GM19463 (cell line): ENCODE data around the gene ORM1.

ENCODE experiments used
- ATAC-seq: cut with Tn5 transposase; IDR thresholded peaks from one replicate; pipeline ENCODE4 v1.9.1; 2021; ENCODE audit warnings: mild to moderate bottlenecking, moderate library complexity; ENCODE audit not compliant: unreplicated experiment

Gene ORM1

GRCh38 chr9:114287001-114287762, 35.7 kb upstream of the ORM1 start:
- ATAC-seq = no peak

GRCh38 chr9:114287763-114288192, 35.1 kb upstream of the ORM1 start:
- ATAC-seq = no peak

- ATAC-seq = no peak
Observed at GRCh38 chr9:114288193-114289091, 34.5 kb upstream of the ORM1 start.

GRCh38 chr9:114289106-114289505, 33.8 kb upstream of the ORM1 start:
- no peak for ATAC-seq

- no peak for ATAC-seq
Observed at GRCh38 chr9:114289571-114290481, 33.1 kb upstream of the ORM1 start.

GRCh38 chr9:114290561-114290986, 32.3 kb upstream of the ORM1 start:
- ATAC-seq = no peak

GRCh38 chr9:114291064-114291474, 31.8 kb upstream of the ORM1 start:
- no peak for ATAC-seq

GRCh38 chr9:114291886-114292590, 30.9 kb upstream of the ORM1 start:
- no peak for ATAC-seq

- ATAC-seq = no peak
Observed at GRCh38 chr9:114294664-114295063, 28.2 kb upstream of the ORM1 start.

GRCh38 chr9:114296338-114296737, 26.6 kb upstream of the ORM1 start:
- no peak for ATAC-seq

GRCh38 chr9:114299286-114300152, 23.4 kb upstream of the ORM1 start:
- no peak for ATAC-seq

- no peak for ATAC-seq
Observed at GRCh38 chr9:114300153-114300845, 22.6 kb upstream of the ORM1 start.

GRCh38 chr9:114300846-114301797, 21.8 kb upstream of the ORM1 start:
- ATAC-seq = no peak

- no peak for ATAC-seq
Observed at GRCh38 chr9:114301798-114302565, 20.9 kb upstream of the ORM1 start.

GRCh38 chr9:114302727-114303126, 20.2 kb upstream of the ORM1 start:
- no peak for ATAC-seq

- ATAC-seq = no peak
Observed at GRCh38 chr9:114303571-114303970, 19.3 kb upstream of the ORM1 start.

- no peak for ATAC-seq
Observed at GRCh38 chr9:114303977-114304376, 18.9 kb upstream of the ORM1 start.
